SK-N-SH (cell line): ENCODE data around the gene KCNAB1. TPM values are rescaled to one million over a fixed set of nuclear protein-coding genes. Genes with fewer than 3 reads are reported as not detected.

Experiments used
- CTCF ChIA-PET: fragments of 300-600, 350-600 bp; formaldehyde crosslinking; extraction: SDS; loops from one replicate; lab custom pipeline; 2021; lab: Yijun Ruan, JAX
- POLR2A ChIA-PET: fragments of 350-600 bp; sonication (Branson Sonifier 250); formaldehyde crosslinking; extraction: SDS; loops from one replicate; lab custom pipeline; 2020; ENCODE audit warnings: antibody characterized with exemption, inconsistent platforms; lab: Yijun Ruan, JAX
- DNase-seq: peaks from one replicate; pipeline ENCODE4 v3.0.0; 2012
- H2AFZ ChIP-seq: fragments of 200-600 bp; sonication (generic); 2 replicates; pipeline ENCODE4 v1.8.1; 2016; ENCODE audit warnings: antibody characterized with exemption, mild to moderate bottlenecking, low read depth
- H3F3A ChIP-seq: fragments of 200-600 bp; sonication (generic); replicated peaks from 2 replicates; pipeline ENCODE3; 2016; ENCODE audit warnings: antibody characterized with exemption, mild to moderate bottlenecking; ENCODE audit not compliant: insufficient read depth
- H3K27ac ChIP-seq, 2 experiments: fragments of 200-500 bp in 1 of 2; fragments of 200-600 bp in 1 of 2; sonication (Bioruptor generic) in 1 of 2; sonication (generic), shearing (Covaris generic) in 1 of 2; 2 replicates each; pipeline versions ENCODE4 v1.5.1 to v1.6.1; 2014 to 2016; ENCODE audit warnings: low read depth in 2 of 2, inconsistent platforms in 1 of 2, low read length in 1 of 2, mild to moderate bottlenecking in 1 of 2, mixed read lengths in 1 of 2
- H3K27me3 ChIP-seq: fragments of 200-600 bp; sonication (generic), shearing (Covaris generic); 2 replicates; pipeline ENCODE4 v1.6.1; 2016; ENCODE audit warnings: mixed run types; ENCODE audit not compliant: insufficient read depth
- H3K36me3 ChIP-seq, 2 experiments: fragments of 200-500 bp in 1 of 2; fragments of 200-600 bp in 1 of 2; sonication (Bioruptor generic) in 1 of 2; sonication (generic) in 1 of 2; replicated peaks in 1 of 2; 2 replicates each; pipeline versions ENCODE3 to v1.5.1; 2014 to 2016; ENCODE audit warnings: low read length in 1 of 2, mild to moderate bottlenecking in 1 of 2; ENCODE audit not compliant: insufficient read depth in 2 of 2, control insufficient read depth in 1 of 2
- H3K4me1 ChIP-seq, 2 experiments: fragments of 200-500 bp in 1 of 2; fragments of 200-600 bp in 1 of 2; sonication (Bioruptor generic) in 1 of 2; sonication (generic), shearing (Covaris generic) in 1 of 2; 2 replicates each; pipeline versions ENCODE4 v1.5.1 to v1.6.1; 2014 to 2016; ENCODE audit warnings: low read depth in 1 of 2, low read length in 1 of 2, mixed run types in 1 of 2; ENCODE audit not compliant: insufficient read depth in 2 of 2, control insufficient read depth in 1 of 2
- H3K4me2 ChIP-seq: fragments of 200-600 bp; sonication (generic), shearing (Covaris generic); 2 replicates; pipeline ENCODE4 v1.6.1; 2017; ENCODE audit warnings: mixed run types
- H3K4me3 ChIP-seq, 2 experiments: fragments of 200-500 bp in 1 of 2; fragments of 200-600 bp in 1 of 2; sonication (Bioruptor generic) in 1 of 2; sonication (generic), shearing (Covaris generic) in 1 of 2; 2 replicates each; pipeline versions ENCODE4 v1.5.1 to v1.8.1; 2014 to 2016; ENCODE audit warnings: low read depth in 2 of 2, inconsistent platforms in 1 of 2, low read length in 1 of 2, mild to moderate bottlenecking in 1 of 2, mixed read lengths in 1 of 2, moderate library complexity in 1 of 2
- H3K79me2 ChIP-seq: fragments of 200-600 bp; sonication (generic); 2 replicates; pipeline ENCODE4 v1.8.1; 2017; ENCODE audit warnings: mild to moderate bottlenecking; ENCODE audit not compliant: insufficient read depth
- H3K9ac ChIP-seq: fragments of 200-600 bp; sonication (generic); 2 replicates; pipeline ENCODE4 v1.6.1; 2017; ENCODE audit warnings: mixed run types
- H3K9me2 ChIP-seq: fragments of 200-600 bp; sonication (generic); 2 replicates; pipeline ENCODE4 v1.6.1; 2017; ENCODE audit warnings: mixed run types
- H3K9me3 ChIP-seq: fragments of 200-600 bp; sonication (generic); 2 replicates; pipeline ENCODE4 v1.6.1; 2017; ENCODE audit warnings: mixed run types, mild to moderate bottlenecking, moderate library complexity
- H4K20me1 ChIP-seq: fragments of 200-600 bp; sonication (generic); 2 replicates; pipeline ENCODE4 v1.6.1; 2017; ENCODE audit warnings: mild to moderate bottlenecking, mixed run types; ENCODE audit not compliant: insufficient read depth
- CHD2 ChIP-seq: fragments of 150-350 bp; IDR thresholded peaks from 2 replicates; pipeline ENCODE4 v1.6.1; 2018; ENCODE audit warnings: low read length; ENCODE audit not compliant: partially characterized antibody
- EP300 ChIP-seq, 2 experiments: IDR thresholded peaks; 2 replicates each; pipeline versions ENCODE4 v1.4.0 to v1.6.1; 2012; ENCODE audit warnings: borderline replicate concordance in 1 of 2, low read depth in 1 of 2, low read length in 1 of 2
- GATA2 ChIP-seq: sonication (generic); formaldehyde crosslinking; IDR thresholded peaks from 2 replicates; pipeline ENCODE4 v1.5.0; 2020; ENCODE audit warnings: mild to moderate bottlenecking, missing genetic modification reagents
- MEF2A ChIP-seq: IDR thresholded peaks from 2 replicates; pipeline ENCODE4 v1.4.0; 2012; ENCODE audit warnings: low read depth, borderline replicate concordance
- NRF1 ChIP-seq: IDR thresholded peaks from 2 replicates; pipeline ENCODE4 v1.6.1; 2012; ENCODE audit warnings: low read depth, mild to moderate bottlenecking, low read length
- RCOR1 ChIP-seq: fragments of 150-350 bp; IDR thresholded peaks from 2 replicates; pipeline ENCODE4 v1.6.1; 2017; ENCODE audit warnings: antibody characterized with exemption, low read length
- USF2 ChIP-seq: fragments of 150-350 bp; IDR thresholded peaks from 2 replicates; pipeline ENCODE4 v1.6.1; 2017; ENCODE audit warnings: antibody characterized with exemption, low read length, low read depth, borderline replicate concordance
- WGBS: methylation state at CpG from one replicate; pipeline ENCODE4 v1.1.6; 2017; ENCODE audit warnings: low lambda C conversion rate; 5-methylcytosine and 5-hydroxymethylcytosine counted together
- polyA plus RNA-seq, 3 experiments: library from polyadenylated mRNA; depleted of rRNA; stranded (reverse); fragments of >200 nt; gene quantifications; 2 replicates each; pipeline ENCODE4 v1.2.3, GENCODE V29; 2012
- TF ChIP-seq, protein P1 (sequence below): IDR thresholded peaks from 2 replicates; pipeline ENCODE4 v1.6.1; 2012; ENCODE audit warnings: mild to moderate bottlenecking, low read depth, low read length, moderate library complexity

The KCNAB1 gene
- polyA plus RNA-seq, 1 of the 3 experiments (the other 2 are of a cell fraction), result 82.1 TPM

DNA sequence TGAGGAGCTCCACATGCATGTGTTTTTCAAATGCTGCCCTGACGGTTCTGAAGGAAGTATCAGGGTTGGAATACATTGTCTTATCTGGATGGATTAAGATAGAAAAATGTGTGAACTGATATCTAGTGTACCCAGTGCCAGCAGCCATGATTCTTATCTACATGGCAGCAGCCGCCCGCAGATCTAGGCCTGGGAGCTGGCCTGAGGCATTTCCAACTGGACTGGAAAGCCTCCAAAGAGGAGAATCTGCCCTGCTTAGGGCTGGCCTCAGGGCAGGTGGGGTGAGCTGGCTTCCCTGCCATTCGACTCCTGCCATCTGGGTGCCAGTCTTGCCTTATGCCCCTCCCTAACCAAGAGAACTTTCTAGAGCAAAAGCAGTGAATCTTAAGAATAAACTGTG lies 308.7 kb downstream of the KCNAB1 start:
- TF ChIP-seq RCOR1, result peak; percentile 37; the same call in 1 of the 2 replicates
- TF ChIP-seq GATA2, result peak; percentile 58
- peak; percentile 33 for TF ChIP-seq CHD2
- peak in 1 of 2 experiments; percentile 58; a peak in 1 of 4 replicates for TF ChIP-seq EP300 (IDR thresholded peaks at IDR 0.05; ENCODE audit: borderline replicate concordance in 1 of 2, low read depth in 1 of 2, low read length in 1 of 2)
- TF ChIP-seq, protein P1, sequence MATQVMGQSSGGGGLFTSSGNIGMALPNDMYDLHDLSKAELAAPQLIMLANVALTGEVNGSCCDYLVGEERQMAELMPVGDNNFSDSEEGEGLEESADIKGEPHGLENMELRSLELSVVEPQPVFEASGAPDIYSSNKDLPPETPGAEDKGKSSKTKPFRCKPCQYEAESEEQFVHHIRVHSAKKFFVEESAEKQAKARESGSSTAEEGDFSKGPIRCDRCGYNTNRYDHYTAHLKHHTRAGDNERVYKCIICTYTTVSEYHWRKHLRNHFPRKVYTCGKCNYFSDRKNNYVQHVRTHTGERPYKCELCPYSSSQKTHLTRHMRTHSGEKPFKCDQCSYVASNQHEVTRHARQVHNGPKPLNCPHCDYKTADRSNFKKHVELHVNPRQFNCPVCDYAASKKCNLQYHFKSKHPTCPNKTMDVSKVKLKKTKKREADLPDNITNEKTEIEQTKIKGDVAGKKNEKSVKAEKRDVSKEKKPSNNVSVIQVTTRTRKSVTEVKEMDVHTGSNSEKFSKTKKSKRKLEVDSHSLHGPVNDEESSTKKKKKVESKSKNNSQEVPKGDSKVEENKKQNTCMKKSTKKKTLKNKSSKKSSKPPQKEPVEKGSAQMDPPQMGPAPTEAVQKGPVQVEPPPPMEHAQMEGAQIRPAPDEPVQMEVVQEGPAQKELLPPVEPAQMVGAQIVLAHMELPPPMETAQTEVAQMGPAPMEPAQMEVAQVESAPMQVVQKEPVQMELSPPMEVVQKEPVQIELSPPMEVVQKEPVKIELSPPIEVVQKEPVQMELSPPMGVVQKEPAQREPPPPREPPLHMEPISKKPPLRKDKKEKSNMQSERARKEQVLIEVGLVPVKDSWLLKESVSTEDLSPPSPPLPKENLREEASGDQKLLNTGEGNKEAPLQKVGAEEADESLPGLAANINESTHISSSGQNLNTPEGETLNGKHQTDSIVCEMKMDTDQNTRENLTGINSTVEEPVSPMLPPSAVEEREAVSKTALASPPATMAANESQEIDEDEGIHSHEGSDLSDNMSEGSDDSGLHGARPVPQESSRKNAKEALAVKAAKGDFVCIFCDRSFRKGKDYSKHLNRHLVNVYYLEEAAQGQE, result no peak
- Histone ChIP-seq H3K9ac (no peak overlapping the region), H3K4me3 (no peak overlapping the region), H3K27me3 (no peaks in the 10 kb centered on the region), H3K9me3 (no peaks in the 10 kb centered on the region), H4K20me1 (no peaks in the 10 kb centered on the region), H3F3A (peaks cover 5% of the 10 kb centered on the region), H3K27ac (no peak overlapping the region; a peak in 1 of 4 replicates), H3K79me2 (peaks cover 27% of the 10 kb centered on the region; the same call in 1 of the 2 replicates), H3K4me2 (no peak overlapping the region), H3K9me2 (no peaks in the 10 kb centered on the region), H3K4me1 (peaks cover 8 to 17% of the 10 kb centered on the region in 2 experiments; a peak in 3 of 4 replicates), H3K36me3 (peaks cover 16 to 21% of the 10 kb centered on the region in 2 experiments), H2AFZ (no peak overlapping the region)
- ChIA-PET POLR2A (no interaction called here), CTCF (interaction anchor here (0.7 to 1.3 kb wide), 3 partner anchors 20 to 278 kb away, joined by 3 to 9 read pairs (median 3); no protein-coding TSS in a partner anchor)
- no peak for DNase-seq
- 63% methylated on average over 3 of the region's 4 CpGs for WGBS

- Histone ChIP-seq H3F3A (peaks cover 11% of the 10 kb centered on the region), H3K36me3 (peaks cover 13 to 27% of the 10 kb centered on the region in 2 experiments), H4K20me1 (no peaks in the 10 kb centered on the region), H3K9ac (no peak overlapping the region), H3K9me2 (no peaks in the 10 kb centered on the region), H3K79me2 (peaks cover 51% of the 10 kb centered on the region; the same call in 1 of the 2 replicates), H3K4me3 (no peak overlapping the region), H3K4me2 (no peak overlapping the region), H3K9me3 (no peaks in the 10 kb centered on the region), H3K4me1 (peaks cover 8 to 24% of the 10 kb centered on the region in 2 experiments; a peak in 3 of 4 replicates), H3K27ac (no peak overlapping the region), H3K27me3 (no peaks in the 10 kb centered on the region), H2AFZ (no peak overlapping the region)
- no peak for TF ChIP-seq NRF1
- TF ChIP-seq USF2, result no peak
- no peak for TF ChIP-seq MEF2A
- TF ChIP-seq, protein P1, result no peak
- POLR2A ChIA-PET, result no interaction called here
- no peak for DNase-seq
- CTCF ChIA-PET, result interaction anchor here (1.3 to 2.3 kb wide), 2 partner anchors 18 to 280 kb away, joined by 6 to 10 read pairs; no protein-coding TSS in a partner anchor
- WGBS, result 82% methylated on average over 4 of the region's 4 CpGs
Observed at GRCh38 chr3:156431334-156432124, 311.2 kb downstream of the KCNAB1 start.
